ENCODE data around the gene SPSB1.

DNA sequence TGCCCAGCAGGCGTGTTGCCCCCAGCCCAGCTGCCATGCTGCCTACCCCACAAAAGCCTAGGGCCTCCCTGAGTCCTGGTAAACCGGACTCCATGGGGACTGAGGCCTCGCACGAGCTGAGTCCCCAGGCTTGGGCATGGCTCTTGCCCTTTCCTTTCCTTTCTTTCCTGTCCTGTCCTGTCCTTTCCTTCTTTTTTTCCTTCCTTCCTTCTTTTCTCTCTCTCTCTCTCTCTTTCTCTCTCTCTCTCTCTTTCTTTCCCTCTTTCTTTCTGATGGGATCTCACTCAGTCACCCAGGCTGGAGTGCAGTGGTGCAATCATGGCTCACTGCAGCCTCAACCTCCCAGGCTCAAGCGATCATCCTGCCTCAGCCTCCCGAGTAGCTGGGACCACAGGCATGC is 104.4 kb downstream of the SPSB1 start:
- no peak for TF ChIP-seq POLR2A (IDR thresholded peaks at IDR 0.05; ENCODE audit: low read depth, low read length)
- TF ChIP-seq FOXM1 (IDR thresholded peaks at IDR 0.05; ENCODE audit: low read depth, low read length): no peak
- TF ChIP-seq SP1 (IDR thresholded peaks at IDR 0.05; ENCODE audit: low read depth, low read length): no peak
- TF ChIP-seq, protein P1, sequence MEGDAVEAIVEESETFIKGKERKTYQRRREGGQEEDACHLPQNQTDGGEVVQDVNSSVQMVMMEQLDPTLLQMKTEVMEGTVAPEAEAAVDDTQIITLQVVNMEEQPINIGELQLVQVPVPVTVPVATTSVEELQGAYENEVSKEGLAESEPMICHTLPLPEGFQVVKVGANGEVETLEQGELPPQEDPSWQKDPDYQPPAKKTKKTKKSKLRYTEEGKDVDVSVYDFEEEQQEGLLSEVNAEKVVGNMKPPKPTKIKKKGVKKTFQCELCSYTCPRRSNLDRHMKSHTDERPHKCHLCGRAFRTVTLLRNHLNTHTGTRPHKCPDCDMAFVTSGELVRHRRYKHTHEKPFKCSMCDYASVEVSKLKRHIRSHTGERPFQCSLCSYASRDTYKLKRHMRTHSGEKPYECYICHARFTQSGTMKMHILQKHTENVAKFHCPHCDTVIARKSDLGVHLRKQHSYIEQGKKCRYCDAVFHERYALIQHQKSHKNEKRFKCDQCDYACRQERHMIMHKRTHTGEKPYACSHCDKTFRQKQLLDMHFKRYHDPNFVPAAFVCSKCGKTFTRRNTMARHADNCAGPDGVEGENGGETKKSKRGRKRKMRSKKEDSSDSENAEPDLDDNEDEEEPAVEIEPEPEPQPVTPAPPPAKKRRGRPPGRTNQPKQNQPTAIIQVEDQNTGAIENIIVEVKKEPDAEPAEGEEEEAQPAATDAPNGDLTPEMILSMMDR (IDR thresholded peaks at IDR 0.05 in 2 of 3, conservative IDR thresholded peaks at IDR 0.05 in 1 of 3; ENCODE audit: control insufficient read depth in 2 of 3, extremely low read depth in 1 of 3, insufficient read depth in 1 of 3, low read depth in 3 of 3, low read length in 3 of 3): no peak
- no peak for TF ChIP-seq ATF2 (IDR thresholded peaks at IDR 0.05; ENCODE audit: low read length)
- TF ChIP-seq CHD2 (IDR thresholded peaks at IDR 0.05; ENCODE audit: borderline replicate concordance, low read depth, low read length): no peak
- no peak for TF ChIP-seq CEBPB (IDR thresholded peaks at IDR 0.05; ENCODE audit: borderline replicate concordance in 1 of 2, low read depth in 2 of 2, low read length in 2 of 2)

Measured in GM12878 (cell line).